Adrenal gland (tissue), 12 donors: Measurements from ENCODE around the gene ATP2C1. TPM values are rescaled to one million over a fixed set of nuclear protein-coding genes. Genes with fewer than 3 reads are reported as not detected.

ENCODE experiments used
- DNase-seq, 7 donors: peaks; one replicate each; pipeline ENCODE4 v3.0.0-alpha.2; 2019 to 2020
- H3K27ac ChIP-seq, 5 donors: fragments of 200-600 bp; sonication (generic) in 4 of 5; 1 replicate in 3 of 5; 2 replicates in 2 of 5; pipeline versions ENCODE4 v1.5.1 to v1.8.0; 2016 to 2020; ENCODE audit warnings: mild to moderate bottlenecking in 1 of 5
- H3K27me3 ChIP-seq: fragments of 200-600 bp; 2 replicates; pipeline ENCODE4 v1.8.0; 2021
- H3K36me3 ChIP-seq, 2 donors: fragments of 200-600 bp; replicated peaks in 1 of 2; 1 replicate in 1 of 2; 2 replicates in 1 of 2; pipeline versions ENCODE4 v1.5.1 to v1.8.0; 2018 to 2022
- H3K4me1 ChIP-seq, 2 donors: fragments of 200-600 bp; replicated peaks in 1 of 2; 1 replicate in 1 of 2; 2 replicates in 1 of 2; pipeline versions ENCODE4 v1.5.1 to v1.8.0; 2018 to 2021
- H3K4me3 ChIP-seq, 4 donors: fragments of 200-600 bp; sonication (generic) in 3 of 4; one replicate each; pipeline ENCODE4 v1.5.1; 2016 to 2018
- H3K9me3 ChIP-seq, 3 donors: fragments of 200-600 bp; sonication (generic) in 1 of 3; replicated peaks in 1 of 3; 1 replicate in 2 of 3; 2 replicates in 1 of 3; pipeline versions ENCODE4 v1.5.1 to v1.8.0; 2016 to 2021
- POLR2A ChIP-seq, 2 donors: fragments of 450-650 bp; IDR thresholded peaks; one replicate each; pipeline ENCODE4 v1.6.1; 2017; ENCODE audit warnings: antibody characterized with exemption in 2 of 2, mild to moderate bottlenecking in 2 of 2, moderate library complexity in 1 of 2
- WGBS, 4 donors: extraction: QIAGEN DNeasy Blood & Tissue Kit in 2 of 4; methylation state at CpG; one replicate each; pipeline versions ENCODE4 v1.1.5 to v1.1.7; 2013 to 2017; 5-methylcytosine and 5-hydroxymethylcytosine counted together
- intact Hi-C, 2 donors: fragments of 100-400 bp; cut with DNase I; formaldehyde crosslinking; loops; one replicate each; pipeline versions ENCODE4 v1.14.1 to v1.15.0; 2022 to 2023
- polyA plus RNA-seq, 3 donors: library from polyadenylated mRNA; stranded (reverse); fragments of 200-250 nt in 2 of 3; fragments of 350-450 nt in 1 of 3; fragmentation: Illumina TruSeq in 1 of 3; extraction: RNeasy Lipid Tissue Mini Kit (QIAGEN cat#74804) in 1 of 3; gene quantifications; one replicate each; pipeline ENCODE4 v1.2.3, GENCODE V29; 2013 to 2014
- total RNA-seq, 9 donors: library from RNA; depleted of rRNA in 4 of 9; stranded (reverse); fragments of >200 nt in 4 of 9; fragments of 120-200 nt in 1 of 9; fragmentation: NEBNext Ultra II Directional in 1 of 9; extraction: Animal tissue kit (Norgen Biotek cat#: 25700) in 1 of 9; gene quantifications; one replicate each; pipeline versions ENCODE4 v1.1.0 to v1.2.4, GENCODE V29; 2013 to 2023
- TF ChIP-seq, protein P1 (sequence below), 6 experiments: fragments of 450-650 bp in 4 of 6; fragments of 200-600 bp in 2 of 6; sonication (generic) in 1 of 6; IDR thresholded peaks; 1 replicate in 5 of 6; 2 replicates in 1 of 6; pipeline versions ENCODE4 v1.5.1 to v1.8.0; 2016 to 2021; ENCODE audit warnings: antibody characterized with exemption in 6 of 6, mild to moderate bottlenecking in 2 of 6, moderate library complexity in 1 of 6
- donor health status: healthy with polysubstance abuse.
- donor health status: Bipolar disorder and iron deficiency.
- donor health status: DM: yes; HTN: yes; CAD: no.
- donor health status: DM: no; HTN: no; CAD: no.
- donor health status: DM: no; HTN: no; CAD: no.
- donor health status: DM: yes; HTN: yes; CAD: no.

The ATP2C1 gene
- total and polyA plus RNA-seq, 12 donors, result 26.7 to 78.6 (median 55.5) TPM

DNA sequence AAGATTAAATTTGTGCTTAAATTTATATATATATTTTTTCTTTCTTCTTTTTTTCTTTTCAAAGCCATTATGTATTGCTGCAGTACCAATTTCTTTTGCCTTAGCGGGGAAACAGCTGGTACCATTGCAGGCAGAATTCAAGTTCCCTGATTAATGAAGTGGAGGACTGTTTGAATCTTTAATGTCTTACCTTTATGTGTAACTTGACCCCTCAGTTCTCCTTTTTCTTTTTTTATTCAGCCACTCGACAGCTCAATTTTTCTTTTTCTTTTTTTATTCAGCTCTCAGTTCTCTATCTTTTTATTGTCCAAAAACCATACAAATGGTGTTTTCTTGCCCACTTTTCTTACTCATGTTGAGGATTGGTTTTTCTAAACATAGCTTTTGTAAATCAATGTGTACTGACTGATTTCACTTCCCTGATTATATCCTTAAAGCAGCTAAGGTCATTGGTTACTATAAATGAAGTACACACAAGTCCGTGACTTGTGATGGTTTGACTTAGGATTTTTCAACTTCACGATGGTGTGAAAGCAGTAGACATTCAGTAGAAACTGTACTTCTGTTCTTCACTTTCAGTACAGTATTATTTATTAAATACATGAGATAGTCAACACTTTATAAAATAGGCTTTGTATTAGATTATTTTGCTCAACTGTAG is 22.8 kb downstream of the ATP2C1 start:
- Histone ChIP-seq H3K27ac (no peak overlapping the region), H3K9me3 (peaks cover 0 to 4% (median 0%) of the 10 kb centered on the region in 3 donors), H3K27me3 (no peaks in the 10 kb centered on the region), H3K36me3 (no peaks in the 10 kb centered on the region), H3K4me1 (peaks cover 0 to 7% of the 10 kb centered on the region in 2 donors), H3K4me3 (no peak overlapping the region)
- WGBS, 4 donors, result 83 to 88% (median 87%) methylated on average over 4 of the region's 4 CpGs
- no peak for DNase-seq
- intact Hi-C loops, result no loop called here
- TF ChIP-seq POLR2A (IDR thresholded peaks at IDR 0.05), result no peak
- TF ChIP-seq, protein P1, sequence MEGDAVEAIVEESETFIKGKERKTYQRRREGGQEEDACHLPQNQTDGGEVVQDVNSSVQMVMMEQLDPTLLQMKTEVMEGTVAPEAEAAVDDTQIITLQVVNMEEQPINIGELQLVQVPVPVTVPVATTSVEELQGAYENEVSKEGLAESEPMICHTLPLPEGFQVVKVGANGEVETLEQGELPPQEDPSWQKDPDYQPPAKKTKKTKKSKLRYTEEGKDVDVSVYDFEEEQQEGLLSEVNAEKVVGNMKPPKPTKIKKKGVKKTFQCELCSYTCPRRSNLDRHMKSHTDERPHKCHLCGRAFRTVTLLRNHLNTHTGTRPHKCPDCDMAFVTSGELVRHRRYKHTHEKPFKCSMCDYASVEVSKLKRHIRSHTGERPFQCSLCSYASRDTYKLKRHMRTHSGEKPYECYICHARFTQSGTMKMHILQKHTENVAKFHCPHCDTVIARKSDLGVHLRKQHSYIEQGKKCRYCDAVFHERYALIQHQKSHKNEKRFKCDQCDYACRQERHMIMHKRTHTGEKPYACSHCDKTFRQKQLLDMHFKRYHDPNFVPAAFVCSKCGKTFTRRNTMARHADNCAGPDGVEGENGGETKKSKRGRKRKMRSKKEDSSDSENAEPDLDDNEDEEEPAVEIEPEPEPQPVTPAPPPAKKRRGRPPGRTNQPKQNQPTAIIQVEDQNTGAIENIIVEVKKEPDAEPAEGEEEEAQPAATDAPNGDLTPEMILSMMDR (IDR thresholded peaks at IDR 0.05), result no peak

DNA sequence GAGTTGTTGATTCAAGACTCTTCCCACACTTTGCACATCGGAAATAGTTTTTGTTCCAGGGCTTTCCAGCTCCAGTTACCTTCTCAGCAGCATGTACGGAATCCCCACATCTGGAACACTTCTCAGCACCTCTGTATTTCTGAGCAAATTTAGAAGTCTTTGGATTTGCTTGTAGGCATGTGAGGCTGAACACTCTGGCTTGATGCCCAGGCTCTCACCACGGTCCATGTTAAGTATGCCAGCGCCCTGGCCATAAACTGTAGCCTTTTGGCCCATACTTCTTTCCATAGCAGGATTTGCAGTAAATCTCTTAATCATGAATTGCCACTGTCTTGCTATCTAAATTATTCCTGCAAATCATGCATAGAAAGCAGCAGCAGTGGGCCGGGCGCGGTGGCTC is 24.4 kb downstream of the ATP2C1 start:
- Histone ChIP-seq H3K4me1 (peaks cover 0 to 19% of the 10 kb centered on the region in 2 donors), H3K36me3 (no peaks in the 10 kb centered on the region), H3K4me3 (no peak overlapping the region), H3K27ac (no peak overlapping the region), H3K9me3 (peaks cover 0 to 8% (median 0%) of the 10 kb centered on the region in 3 donors), H3K27me3 (no peaks in the 10 kb centered on the region)
- TF ChIP-seq POLR2A (IDR thresholded peaks at IDR 0.05), result no peak
- TF ChIP-seq, protein P1 (IDR thresholded peaks at IDR 0.05), result no peak
- DNase-seq, result no peak
- 85 to 92% (median 91%) methylated on average over 7 of the region's 7 CpGs for WGBS, 4 donors
- intact Hi-C loops, result no loop called here

DNA sequence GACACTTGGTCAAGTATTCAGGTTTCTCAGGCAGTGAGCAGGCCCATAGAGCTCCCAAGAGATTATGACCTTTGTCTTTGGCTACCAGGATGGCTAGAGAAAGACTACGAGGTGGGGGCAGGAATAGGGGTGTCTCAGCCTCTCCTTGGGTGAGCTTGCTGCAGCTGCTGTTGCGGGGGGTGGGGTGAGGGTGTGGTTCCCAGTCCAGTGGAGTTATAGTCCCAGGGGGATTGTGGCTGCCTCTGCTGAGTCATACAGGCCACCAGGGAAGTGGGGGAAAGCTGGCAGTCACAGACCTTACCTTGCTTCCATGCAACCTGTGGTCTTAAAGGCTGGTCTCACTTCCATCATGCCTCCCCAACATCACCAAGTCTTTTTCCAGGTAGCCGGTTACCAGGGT is 31.7 kb downstream of the ATP2C1 start:
- no peak overlapping the region for H3K4me3 ChIP-seq
- no peak for DNase-seq
- peaks cover 0 to 12% of the 10 kb centered on the region in 2 donors for H3K4me1 ChIP-seq
- H3K27me3 ChIP-seq, result no peaks in the 10 kb centered on the region
- no peak for TF ChIP-seq POLR2A (IDR thresholded peaks at IDR 0.05)
- TF ChIP-seq, protein P1 (IDR thresholded peaks at IDR 0.05), result no peak
- no peak overlapping the region for H3K27ac ChIP-seq
- 74 to 96% (median 94%) methylated on average over 2 to 3 of the region's 3 CpGs for WGBS, 4 donors
- H3K9me3 ChIP-seq, result peaks cover 0 to 3% (median 0%) of the 10 kb centered on the region in 3 donors
- no peaks in the 10 kb centered on the region for H3K36me3 ChIP-seq
- intact Hi-C loops, result no loop called here

DNA sequence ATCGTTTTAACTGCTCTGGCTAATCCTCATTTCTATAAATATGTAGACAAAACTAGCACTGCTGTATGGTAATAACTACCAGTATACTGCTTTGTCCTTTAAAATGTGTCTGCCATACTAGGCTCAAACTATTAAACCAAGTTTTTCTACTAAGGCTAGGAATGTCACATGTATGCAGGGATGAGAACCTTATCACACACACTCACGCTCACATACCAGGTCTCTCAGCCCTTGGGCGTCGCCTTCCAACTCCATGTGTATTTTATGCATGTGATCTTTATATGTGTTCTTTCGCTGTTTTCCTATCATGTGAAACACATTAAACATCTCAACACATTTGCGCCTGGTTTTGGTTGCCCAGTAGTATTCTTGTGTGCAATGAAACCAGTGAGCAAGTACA is 32.6 kb downstream of the ATP2C1 start:
- WGBS, 4 donors, result 79 to 89% (median 81%) methylated on average over 6 of the region's 6 CpGs

More for the DNA sequence above, 32.6 kb downstream of the ATP2C1 start:
- Histone ChIP-seq H3K27ac (no peak overlapping the region), H3K27me3 (no peaks in the 10 kb centered on the region), H3K4me3 (no peak overlapping the region), H3K9me3 (peaks cover 0 to 3% (median 0%) of the 10 kb centered on the region in 3 donors), H3K4me1 (peaks cover 0 to 12% of the 10 kb centered on the region in 2 donors), H3K36me3 (no peaks in the 10 kb centered on the region)
- DNase-seq, result no peak
- no peak for TF ChIP-seq POLR2A (IDR thresholded peaks at IDR 0.05)
- TF ChIP-seq, protein P1 (IDR thresholded peaks at IDR 0.05), result no peak
- intact Hi-C loops, result no loop called here
